Tibial nerve (tissue), 3 donors: ENCODE results near the gene SAPCD1.

Experiments
- CTCF ChIP-seq, 5 experiments: fragments of 200-600 bp in 3 of 5; fragments of 450-650 bp in 2 of 5; sonication (generic) in 3 of 5; IDR thresholded peaks; one replicate each; pipeline ENCODE4 v1.5.1; 2016 to 2019; ENCODE audit warnings: antibody characterized with exemption in 5 of 5, mild to moderate bottlenecking in 3 of 5, moderate library complexity in 2 of 5
- POLR2A ChIP-seq, 2 donors: fragments of 450-650 bp; IDR thresholded peaks; one replicate each; pipeline ENCODE4 v1.6.1; 2017; ENCODE audit warnings: antibody characterized with exemption in 2 of 2, mild to moderate bottlenecking in 2 of 2, moderate library complexity in 2 of 2

- TF ChIP-seq CTCF (IDR thresholded peaks at IDR 0.05) = no peak
- TF ChIP-seq POLR2A (IDR thresholded peaks at IDR 0.05) = no peak
Measured at GRCh38 chr6:31776989-31777666, 14.7 kb downstream of the SAPCD1 start, which contains the start of gene VWA7.
